K562 (cell line): Measurements from ENCODE around the gene PLXNA2. TPM values are rescaled to one million over a fixed set of nuclear protein-coding genes. Genes with fewer than 3 reads are reported as not detected.

ENCODE experiments used
- ATAC-seq: fragments of 200-7000 bp; cut with Tn5 transposase; 3 replicates; pipeline ENCODE4 v1.9.1; 2020; ENCODE audit warnings: moderate library complexity
- BruUV-seq: library from RNA; stranded (reverse); fragments of 400-500 nt; replicated peaks from 2 replicates; lab custom pipeline; 2021; lab: Mats Ljungman, UMichigan
- CTCF ChIA-PET: fragments of 300-600 bp; formaldehyde crosslinking; extraction: SDS; loops from one replicate; lab custom pipeline; 2021; ENCODE audit warnings: low intra/inter-chr PET ratio; lab: Yijun Ruan, JAX
- POLR2A ChIA-PET: fragments of 300-600, 350-650 bp; sonication (Branson Sonifier 250); formaldehyde crosslinking; extraction: SDS; loops from one replicate; lab custom pipeline; 2021; ENCODE audit warnings: antibody characterized with exemption, inconsistent platforms; lab: Yijun Ruan, JAX
- DNase-seq, 4 experiments: peaks; one replicate each; pipeline versions ENCODE4 v3.0.0 to v3.0.0-alpha.2; 2011 to 2018; ENCODE audit warnings: low spot score in 3 of 4, mixed read lengths in 3 of 4; ENCODE audit errors: extremely low read depth in 1 of 4
- FAIRE-seq: peaks from 2 replicates; lab custom pipeline; 2011; peaks lifted over from hg19 to GRCh38; lab: Jason Lieb, UNC
- H2AFZ ChIP-seq: 2 replicates; pipeline ENCODE4 v1.6.0; 2011; ENCODE audit warnings: low read depth, low read length, control low read depth, inconsistent platforms
- H3K27ac ChIP-seq: fragments of 200-600 bp; 3 replicates; pipeline ENCODE4 v1.8.0; 2011; ENCODE audit warnings: low read depth, mild to moderate bottlenecking, control low read depth, inconsistent platforms, low read length, moderate library complexity, mixed read lengths; ENCODE audit errors: extremely low read depth
- H3K27me3 ChIP-seq, 2 experiments: fragments of 300-600 bp in 1 of 2; 2 replicates in 1 of 2; 3 replicates in 1 of 2; pipeline versions ENCODE4 v1.6.0 to v1.8.0; 2011; ENCODE audit warnings: inconsistent platforms in 2 of 2, low read length in 2 of 2, mild to moderate bottlenecking in 1 of 2, mixed read lengths in 1 of 2, moderate library complexity in 1 of 2; ENCODE audit not compliant: control insufficient read depth in 2 of 2, insufficient read depth in 2 of 2
- H3K36me3 ChIP-seq: fragments of 300-600 bp; 3 replicates; pipeline ENCODE4 v1.8.0; 2011; ENCODE audit warnings: mild to moderate bottlenecking, low read length, inconsistent platforms; ENCODE audit not compliant: control insufficient read depth, insufficient read depth
- H3K4me1 ChIP-seq, 2 experiments: fragments of 200-600 bp in 1 of 2; replicated peaks in 1 of 2; 2 replicates in 1 of 2; 3 replicates in 1 of 2; pipeline versions ENCODE4 v1.5.1 to v1.8.0; 2011; ENCODE audit warnings: inconsistent platforms in 2 of 2, low read length in 2 of 2, mild to moderate bottlenecking in 1 of 2, mixed read lengths in 1 of 2, moderate library complexity in 1 of 2; ENCODE audit not compliant: control insufficient read depth in 2 of 2, insufficient read depth in 2 of 2
- H3K4me2 ChIP-seq: 2 replicates; pipeline ENCODE4 v1.6.1; 2011; ENCODE audit warnings: low read length, control low read depth, inconsistent platforms, mixed read lengths; ENCODE audit not compliant: insufficient read depth
- H3K4me3 ChIP-seq: fragments of 200-600 bp; sonication (generic), shearing (Covaris generic); 2 replicates; pipeline ENCODE4 v1.5.1; 2016; ENCODE audit warnings: control low read depth, inconsistent platforms
- H3K79me2 ChIP-seq: fragments of 200-600 bp; 3 replicates; pipeline ENCODE4 v1.8.0; 2011; ENCODE audit warnings: low read length, inconsistent platforms; ENCODE audit not compliant: control insufficient read depth, insufficient read depth
- H3K9ac ChIP-seq, 2 experiments: 2 replicates each; pipeline versions ENCODE4 v1.6.0 to v1.6.1; 2011; ENCODE audit warnings: low read depth in 2 of 2, low read length in 2 of 2, control low read depth in 1 of 2, inconsistent platforms in 1 of 2, mild to moderate bottlenecking in 1 of 2, mixed read lengths in 1 of 2; ENCODE audit not compliant: insufficient read depth in 1 of 2
- H3K9me1 ChIP-seq: one replicate; pipeline ENCODE4 v1.6.0; 2011; ENCODE audit warnings: inconsistent platforms, mild to moderate bottlenecking, low read length, moderate library complexity; ENCODE audit not compliant: control insufficient read depth, insufficient read depth
- H3K9me3 ChIP-seq: replicated peaks from 2 replicates; pipeline ENCODE4 v1.5.1; 2011; ENCODE audit warnings: low read depth, low read length, inconsistent platforms; ENCODE audit not compliant: control insufficient read depth, insufficient read depth
- H4K20me1 ChIP-seq: replicated peaks from 2 replicates; pipeline ENCODE4 v1.6.1; 2011; ENCODE audit warnings: low read length, inconsistent platforms, mixed read lengths; ENCODE audit not compliant: control insufficient read depth, insufficient read depth
- CTCF ChIP-seq, 3 experiments: IDR thresholded peaks in 2 of 3; conservative IDR thresholded peaks in 1 of 3; 2 replicates each; pipeline ENCODE4 v1.5.1; 2011 to 2012; ENCODE audit warnings: low read length in 3 of 3, mild to moderate bottlenecking in 3 of 3, control low read depth in 2 of 3, improper control_type of control experiment in 1 of 3, inconsistent platforms in 1 of 3, low read depth in 1 of 3, mixed read lengths in 1 of 3, moderate library complexity in 1 of 3; ENCODE audit not compliant: insufficient read depth in 2 of 3
- FOXA1 ChIP-seq: fragments of 450-650 bp; IDR thresholded peaks from 2 replicates; pipeline ENCODE4 v1.6.1; 2016; ENCODE audit warnings: mild to moderate bottlenecking, borderline replicate concordance
- RAD21 ChIP-seq, 2 experiments: fragments of 250-450 bp in 1 of 2; fragments of 450-650 bp in 1 of 2; sonication (Bioruptor Pico) in 1 of 2; formaldehyde crosslinking in 1 of 2; IDR thresholded peaks in 1 of 2; conservative IDR thresholded peaks in 1 of 2; 2 replicates each; pipeline versions ENCODE4 v1.4.0 to v1.8.0; 2020 to 2022; ENCODE audit warnings: mild to moderate bottlenecking in 2 of 2, moderate library complexity in 1 of 2
- WGBS: fragments of 100-300 bp; shearing (Covaris generic); methylation state at CpG from one replicate; pipeline ENCODE4 v1.1.6; 2016; ENCODE audit warnings: low coverage, mixed read lengths; ENCODE audit not compliant: insufficient coverage; ENCODE audit errors: missing lambda C conversion rate; 5-methylcytosine and 5-hydroxymethylcytosine counted together
- in situ Hi-C: fragments of 300-500 bp; cut with MboI; formaldehyde crosslinking; loops from 4 replicates; pipeline ENCODE4 v1.15.0; 2018; ENCODE audit warnings: inconsistent platforms, mixed read lengths
- intact Hi-C: fragments of 100-400 bp; cut with micrococcal nuclease; formaldehyde crosslinking; loops from 2 replicates; pipeline ENCODE4 v1.14.2; 2022
- polyA plus RNA-seq, 8 experiments: library from polyadenylated mRNA; depleted of rRNA in 4 of 8; stranded (reverse) in 5 of 8; unstranded in 3 of 8; fragments of >200 nt; fragmentation: Nextera tagmentation in 2 of 8; fragmentation: Illumina TruSeq in 1 of 8; extraction: Ambion mirVana in 2 of 8; extraction: Trizol in 1 of 8; gene quantifications; 2 replicates each; pipeline versions ENCODE4 v1.2.1 to v1.2.3, GENCODE V29; 2011 to 2014; ENCODE audit warnings: inconsistent platforms in 1 of 8, missing spikeins in 1 of 8
- total RNA-seq, 7 experiments: library from RNA; depleted of rRNA in 6 of 7; stranded (reverse); fragments of >200 nt in 6 of 7; fragmentation: Illumina TruSeq in 2 of 7; extraction: Trizol in 2 of 7; gene quantifications; 2 replicates each; pipeline versions ENCODE4 v1.2.1 to v1.2.3, GENCODE V29; 2011 to 2021; ENCODE audit warnings: low replicate concordance in 1 of 7

PLXNA2 gene
- total and polyA plus RNA-seq, 9 of the 15 experiments (the other 6 are each of a cell fraction or from before 2014, with no cell fraction given): 0.01 to 1.3 (median 0.32) TPM

DNA sequence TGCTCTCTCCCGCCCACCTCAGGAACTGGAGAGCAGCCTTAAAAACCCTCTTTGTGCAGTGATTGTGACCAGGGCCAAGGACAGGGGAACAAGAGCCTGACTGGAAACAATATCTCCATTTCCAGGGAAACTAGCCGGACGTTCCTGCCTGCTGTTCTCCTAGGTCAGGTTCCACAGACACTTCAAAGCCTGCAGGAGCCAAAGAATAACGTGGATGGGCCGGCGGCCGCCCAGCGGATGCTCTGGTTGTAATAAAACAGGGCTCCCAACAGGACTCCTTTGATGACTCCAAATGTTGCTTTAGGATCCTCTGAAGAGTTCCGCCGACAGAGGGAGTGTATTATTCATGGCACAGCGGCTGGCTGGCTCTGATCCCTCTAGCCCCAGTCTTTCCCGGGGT lies 162.2 kb downstream of the PLXNA2 start:
- 0 out of 5 replicates have a peak, but pooled peaks cover 0 to 2% of the 10 kb centered on the region in 2 experiments for H3K4me1 ChIP-seq
- BruUV-seq: no TSS peak
- no peaks in the 10 kb centered on the region for H3K36me3 ChIP-seq
- H3K9me3 ChIP-seq: no peaks in the 10 kb centered on the region
- peaks cover 4% of the 10 kb centered on the region; the same call in 1 of the 2 replicates for H4K20me1 ChIP-seq
- H3K9me1 ChIP-seq: no peaks in the 10 kb centered on the region
- ChIA-PET POLR2A (interaction anchor here (0.6 kb wide), 1 partner anchor 41 kb away, joined by 3 read pairs; no protein-coding TSS in a partner anchor), CTCF (no interaction called here)
- under 1% methylated on average over 12 of the region's 12 CpGs for WGBS
- intact Hi-C loops: no loop called here
- ATAC-seq: peak; percentile 71
- H3K9ac ChIP-seq: no peak overlapping the region
- H3K4me3 ChIP-seq: no peak overlapping the region
- DNase-seq: peak in 3 of 4 experiments; percentile 22 to 30 (median 28)
- TF ChIP-seq RAD21 (CRISPR knock-in tag; conservative IDR thresholded peaks at IDR 0.05 in 1 of 2, IDR thresholded peaks at IDR 0.05 in 1 of 2) (0 out of 4 replicates have a peak, but pooled peaks of 1 of the 2 experiments have one; percentile 6), FOXA1 (no peak), CTCF (IDR thresholded peaks at IDR 0.05 in 2 of 3, conservative IDR thresholded peaks at IDR 0.05 in 1 of 3; ENCODE audit: insufficient read depth in 2 of 3, low read depth in 1 of 3, low read length in 3 of 3) (peak; percentile 13 to 47 (median 29); a peak in 3 of 6 replicates)
- no peak overlapping the region for H3K27ac ChIP-seq
- H2AFZ ChIP-seq: no peak overlapping the region
- in situ Hi-C loops: no loop called here
- H3K27me3 ChIP-seq: peaks cover 67 to 72% of the 10 kb centered on the region in 2 experiments
- no peaks in the 10 kb centered on the region for H3K79me2 ChIP-seq
- FAIRE-seq: peak; percentile 26
- no peak overlapping the region for H3K4me2 ChIP-seq
